A549 treated with Hydrocortisone at 1 μM for 4 hours (cell line): ENCODE measurements around the gene RHCE. TPM values are rescaled to one million over a fixed set of nuclear protein-coding genes. Genes with fewer than 3 reads are reported as not detected.

Experiments used
- total RNA-seq: library from RNA; stranded (reverse); fragments of 200-300 nt; extraction: Qiagen RNA extraction; gene quantifications from 5 replicates; pipeline ENCODE4 v1.2.3, GENCODE V29; 2022

The RHCE gene
- 0.25 TPM in 1 of 5 replicates, not detected in the others for total RNA-seq

DNA sequence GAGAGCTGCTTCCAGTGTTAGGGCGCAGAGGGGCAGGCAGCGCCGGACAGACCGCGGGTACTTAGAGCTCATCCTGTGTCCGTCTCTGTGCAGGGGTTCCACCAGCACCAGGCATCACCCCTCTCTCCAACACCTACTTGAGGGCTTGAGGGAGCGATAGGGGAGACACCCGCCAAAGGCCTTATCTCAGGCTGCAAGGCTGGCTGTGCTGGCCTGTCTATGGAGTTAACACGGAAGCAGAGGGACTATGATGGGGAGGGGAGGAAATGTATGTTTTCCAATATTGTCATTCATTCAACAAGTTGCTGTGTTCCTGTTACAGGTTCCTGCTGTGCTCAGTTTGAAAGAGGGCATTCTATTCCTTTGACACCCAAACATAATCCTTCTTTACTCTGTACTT, at the start of gene RHCE:
TSS of gene RHCE (minus strand) at position 111 of the 400 bp plus-strand sequence. CDS start at position 72, 39 bp downstream.

DNA sequence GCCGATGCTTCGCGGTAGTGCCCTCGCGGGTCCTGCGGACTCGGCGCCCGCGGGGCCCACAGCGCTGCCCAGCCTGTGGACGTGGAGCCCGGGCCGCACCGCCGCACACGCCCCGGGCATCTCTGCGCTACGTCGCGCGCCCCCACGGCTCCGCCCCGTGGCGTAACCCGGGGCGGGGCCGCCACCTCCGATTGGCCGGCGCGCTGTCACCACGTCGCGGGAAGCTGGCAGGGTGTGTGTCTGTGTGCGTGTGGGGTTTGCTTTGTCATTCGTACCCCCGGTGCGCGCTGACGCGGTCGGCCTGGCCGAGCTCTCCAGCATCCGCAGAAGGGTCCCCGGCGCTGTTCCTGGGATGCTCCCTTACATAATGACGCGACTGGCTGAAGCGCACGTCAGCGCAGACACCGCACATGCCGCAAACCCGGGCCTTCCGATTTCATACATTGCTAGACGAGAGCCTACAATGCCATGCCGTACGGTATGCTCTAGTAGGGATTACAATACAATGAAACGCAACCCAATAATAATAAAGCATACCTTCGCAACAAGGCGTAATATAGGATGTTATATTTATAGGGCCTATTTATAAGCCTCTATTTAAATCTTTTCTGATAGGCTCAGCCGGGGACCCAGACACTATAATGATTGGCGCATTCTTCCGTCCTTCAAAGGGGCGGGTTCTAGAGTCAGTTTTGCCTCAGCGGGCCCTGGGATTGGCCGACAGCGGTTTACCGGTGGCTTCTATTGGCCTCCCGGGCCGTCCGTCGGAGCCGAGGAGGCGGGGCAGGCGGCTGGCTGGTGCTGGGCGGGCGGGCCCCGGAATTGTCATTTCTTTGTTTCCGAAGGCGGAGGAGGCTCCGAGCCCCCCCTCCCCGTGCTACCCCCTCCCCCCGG, 9.7 kb upstream of the RHCE start, which contains the start of gene MACO1:
TSS of gene MACO1 (plus strand) at position 825 of the 894 bp plus-strand sequence. CDS start 202 bp downstream, outside the sequence.

DNA sequence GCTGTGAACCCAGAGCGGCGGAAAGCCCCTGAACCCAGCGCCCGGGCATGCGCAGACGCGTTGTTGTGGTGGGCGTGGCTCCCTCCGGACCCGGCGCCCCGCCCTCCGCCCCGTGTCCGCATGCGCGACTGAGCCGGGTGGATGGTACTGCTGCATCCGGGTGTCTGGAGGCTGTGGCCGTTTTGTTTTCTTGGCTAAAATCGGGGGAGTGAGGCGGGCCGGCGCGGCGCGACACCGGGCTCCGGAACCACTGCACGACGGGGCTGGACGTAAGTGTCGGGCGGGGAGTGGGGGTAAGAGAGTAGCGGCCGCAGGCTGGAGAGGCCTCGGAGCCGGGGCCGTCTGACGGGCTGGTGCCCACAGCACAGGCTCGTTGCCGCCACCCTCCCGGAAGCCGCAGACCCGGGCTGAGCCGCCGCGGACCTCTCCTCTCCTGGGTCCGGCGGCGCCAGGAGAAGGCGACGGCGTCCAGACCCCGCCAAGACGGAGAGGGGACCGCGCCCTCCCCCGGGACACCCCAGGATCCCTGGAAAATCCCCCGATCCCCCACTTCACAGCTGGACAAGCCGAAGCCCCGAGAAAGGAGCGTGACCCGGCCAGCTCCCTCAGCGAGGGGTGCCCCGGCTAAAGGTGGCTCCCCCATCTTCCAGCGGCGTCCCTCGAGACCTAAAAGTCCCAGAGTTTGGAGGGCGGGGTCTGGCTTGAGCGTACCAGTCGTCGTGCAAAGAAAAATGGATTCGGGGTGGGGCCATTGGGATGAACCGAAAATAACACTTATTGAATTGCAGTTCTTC, 82.2 kb downstream of the RHCE start, which contains the start of gene TMEM50A:
TSS of gene TMEM50A (plus strand) at position 147 of the 794 bp plus-strand sequence. CDS start 2,153 bp downstream, outside the sequence.

Other genes starting within 250 kb of the RHCE start
- gene SYF2, start 188.3 kb downstream of the RHCE start, total RNA-seq, result 34.1 to 44.7 TPM (median 35.4 TPM) in 5 replicates
- gene RSRP1, start 173.4 kb downstream of the RHCE start, total RNA-seq, result 18.9 to 26.0 TPM (median 21.4 TPM) in 5 replicates
- not detected in 5 replicates for gene RHD, start 148.3 kb downstream of the RHCE start, total RNA-seq
- gene TMEM50A, start 82.5 kb downstream of the RHCE start, total RNA-seq, result 69.8 to 85.4 TPM (median 73.4 TPM) in 5 replicates
- gene MACO1, start 10.1 kb upstream of the RHCE start, total RNA-seq, result 8.0 to 10.8 TPM (median 9.1 TPM) in 5 replicates
- gene LDLRAP1, start 122.8 kb upstream of the RHCE start, total RNA-seq, result 8.9 to 10.4 TPM (median 9.4 TPM) in 5 replicates
- gene MAN1C1, start 196.0 kb upstream of the RHCE start, total RNA-seq, result 0.35 to 0.77 TPM (median 0.44 TPM) in 5 replicates